ENCODE data around the gene TEKT2.

Gene TEKT2

DNA sequence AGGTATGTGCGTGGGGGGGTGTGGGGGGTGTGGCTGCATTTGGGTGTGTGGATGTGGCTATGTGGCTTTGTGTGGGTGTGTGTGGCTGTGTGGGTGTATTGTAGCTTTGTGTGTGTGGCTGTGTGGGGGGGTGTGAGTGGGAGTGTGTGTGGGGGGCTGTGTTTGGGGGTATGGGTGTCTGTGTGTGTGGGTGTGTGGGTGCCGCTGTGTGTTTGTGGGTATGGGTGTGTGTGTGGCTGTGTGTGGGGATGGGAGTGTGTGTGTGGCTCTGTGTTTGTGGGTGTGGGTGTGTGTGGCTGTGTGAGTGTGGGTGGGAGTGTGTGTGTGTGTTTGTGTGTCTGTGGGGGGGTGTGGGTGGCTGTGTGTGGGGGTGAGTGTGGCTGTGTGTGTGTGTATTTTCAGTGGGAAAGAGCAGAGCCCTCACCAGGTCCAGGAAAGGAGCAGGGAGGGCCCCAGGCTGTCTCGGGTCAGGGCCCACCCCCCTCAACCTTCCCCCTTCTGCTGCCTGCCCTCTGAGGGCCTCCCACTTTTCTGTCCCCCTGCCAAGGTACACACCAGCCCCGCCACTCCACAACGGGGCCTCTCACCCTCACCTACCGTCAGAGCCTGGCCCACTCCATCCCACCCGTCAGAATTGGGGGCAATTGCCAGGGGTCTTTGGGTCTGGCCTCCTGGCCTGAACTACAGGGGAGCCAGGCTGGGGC lies 43.1 kb downstream of the TEKT2 start:
- DNase-seq (ENCODE audit: low read depth in 1 of 2, low spot score in 1 of 2) = no peak

DNA sequence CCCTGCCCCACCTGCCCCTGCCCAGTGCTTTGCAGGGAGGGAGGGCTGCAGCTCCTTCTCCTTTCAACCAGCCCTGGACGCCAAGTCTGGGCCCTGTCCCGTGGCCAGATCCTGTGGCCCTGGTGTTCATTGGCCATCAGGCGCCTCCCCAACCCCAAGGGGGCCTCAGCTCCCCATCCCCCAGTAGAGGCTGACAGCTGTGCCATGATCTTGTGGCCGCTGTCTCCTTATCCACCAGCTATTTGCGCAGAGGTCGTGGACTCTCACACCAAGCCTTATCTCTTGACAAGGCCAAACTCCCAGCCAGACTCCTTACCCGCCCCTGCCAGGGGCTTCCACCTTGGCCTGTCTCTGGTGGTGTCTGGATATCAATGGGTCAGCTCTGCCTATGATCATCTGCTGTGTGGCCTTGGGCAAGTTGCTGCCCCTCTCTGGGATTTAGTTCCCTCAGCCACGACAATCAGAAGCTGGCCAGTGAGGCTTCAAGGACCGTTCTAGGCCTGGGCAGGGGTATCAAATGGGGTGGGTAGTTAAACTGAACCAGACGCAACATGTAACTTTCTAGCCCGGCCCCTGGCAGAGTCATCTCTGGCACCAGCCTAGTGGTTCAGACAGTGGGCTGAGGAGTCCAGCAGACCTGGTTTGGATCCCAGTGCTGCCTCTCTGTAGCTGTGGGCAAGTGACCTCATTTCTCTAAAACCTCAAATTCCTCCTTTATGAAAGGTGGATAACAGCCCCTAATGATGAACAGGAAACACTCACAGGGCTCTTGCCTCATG lies 44.4 kb downstream of the TEKT2 start:
- DNase-seq (ENCODE audit: low read depth in 1 of 2, low spot score in 1 of 2) = no peak

DNA sequence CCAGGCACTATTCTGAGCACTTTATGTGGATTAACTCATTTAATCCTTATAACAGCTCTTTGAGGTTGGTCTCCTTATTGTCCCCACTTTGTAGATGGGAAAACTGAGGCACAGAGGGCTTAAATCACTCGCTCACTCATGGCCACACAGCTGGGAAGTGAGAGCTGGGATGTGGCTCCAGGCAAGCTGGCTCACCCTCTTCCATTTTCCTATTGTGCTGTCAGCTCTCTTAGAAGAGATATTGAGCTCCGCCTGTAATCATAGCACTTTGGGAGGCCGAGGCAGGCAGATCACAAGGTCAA lies 45.0 kb downstream of the TEKT2 start:
- no peak for DNase-seq (ENCODE audit: low read depth in 1 of 2, low spot score in 1 of 2)

DNA sequence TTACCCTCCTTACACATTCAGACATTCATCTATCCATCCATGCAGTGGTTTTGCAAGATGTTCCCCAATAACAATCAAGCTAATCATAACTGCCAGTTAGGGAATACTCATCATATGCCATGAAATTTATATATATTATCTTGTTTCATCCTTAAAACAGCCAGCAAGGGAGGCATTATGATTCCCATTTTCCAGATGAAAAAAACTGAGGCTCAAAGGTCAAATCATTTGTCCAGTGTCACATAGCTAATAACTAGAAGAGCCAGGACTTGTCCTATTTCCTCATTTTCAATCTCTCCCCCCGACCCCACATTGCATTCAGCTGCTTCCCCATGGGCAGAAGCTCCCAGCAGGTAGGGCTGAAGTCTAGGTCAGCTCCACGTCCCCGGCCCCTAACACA lies 48.1 kb downstream of the TEKT2 start:
- DNase-seq (ENCODE audit: low read depth in 1 of 2, low spot score in 1 of 2) = no peak

DNA sequence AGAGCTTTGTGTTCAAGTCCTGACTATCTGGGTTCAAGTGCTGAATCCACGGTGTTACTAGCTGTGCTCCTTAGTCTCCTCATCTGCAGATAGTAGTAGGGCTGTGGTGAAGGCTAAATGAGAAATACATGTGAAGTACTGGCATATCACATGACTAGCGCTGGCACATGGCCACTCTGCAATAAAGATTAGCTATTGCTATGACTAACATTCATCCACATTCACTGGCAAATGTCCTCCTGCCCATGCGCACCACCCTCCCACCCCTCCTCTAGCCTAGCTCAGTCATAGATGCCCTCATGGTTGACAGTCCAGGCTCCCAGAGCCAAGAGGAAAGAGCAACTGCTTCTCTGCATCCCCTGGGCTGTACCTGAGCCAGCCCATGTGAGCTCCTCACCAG lies 49.6 kb downstream of the TEKT2 start:
- no peak for DNase-seq (ENCODE audit: low read depth in 1 of 2, low spot score in 1 of 2)

DNA sequence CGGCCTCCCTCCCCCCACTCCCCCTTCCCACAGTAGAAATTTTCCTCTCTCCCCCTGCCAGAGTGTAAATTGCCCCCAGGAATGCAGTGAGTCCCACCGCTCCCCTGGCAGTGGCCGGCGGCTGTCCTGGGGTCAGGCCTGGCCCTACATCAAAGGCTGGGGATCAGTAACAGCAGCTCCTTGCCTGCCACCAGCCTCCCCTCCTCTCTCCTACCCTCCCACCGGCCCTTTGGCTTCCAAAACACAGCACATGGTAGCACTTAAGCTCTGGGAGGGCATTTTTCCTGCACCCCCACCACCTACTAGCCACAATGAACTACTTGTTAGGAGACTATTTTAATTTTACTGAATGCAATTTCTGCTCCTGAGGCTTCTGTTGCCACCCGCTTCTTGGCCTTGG lies 50.1 kb downstream of the TEKT2 start:
- DNase-seq (ENCODE audit: low read depth in 1 of 2, low spot score in 1 of 2) = no peak

DNA sequence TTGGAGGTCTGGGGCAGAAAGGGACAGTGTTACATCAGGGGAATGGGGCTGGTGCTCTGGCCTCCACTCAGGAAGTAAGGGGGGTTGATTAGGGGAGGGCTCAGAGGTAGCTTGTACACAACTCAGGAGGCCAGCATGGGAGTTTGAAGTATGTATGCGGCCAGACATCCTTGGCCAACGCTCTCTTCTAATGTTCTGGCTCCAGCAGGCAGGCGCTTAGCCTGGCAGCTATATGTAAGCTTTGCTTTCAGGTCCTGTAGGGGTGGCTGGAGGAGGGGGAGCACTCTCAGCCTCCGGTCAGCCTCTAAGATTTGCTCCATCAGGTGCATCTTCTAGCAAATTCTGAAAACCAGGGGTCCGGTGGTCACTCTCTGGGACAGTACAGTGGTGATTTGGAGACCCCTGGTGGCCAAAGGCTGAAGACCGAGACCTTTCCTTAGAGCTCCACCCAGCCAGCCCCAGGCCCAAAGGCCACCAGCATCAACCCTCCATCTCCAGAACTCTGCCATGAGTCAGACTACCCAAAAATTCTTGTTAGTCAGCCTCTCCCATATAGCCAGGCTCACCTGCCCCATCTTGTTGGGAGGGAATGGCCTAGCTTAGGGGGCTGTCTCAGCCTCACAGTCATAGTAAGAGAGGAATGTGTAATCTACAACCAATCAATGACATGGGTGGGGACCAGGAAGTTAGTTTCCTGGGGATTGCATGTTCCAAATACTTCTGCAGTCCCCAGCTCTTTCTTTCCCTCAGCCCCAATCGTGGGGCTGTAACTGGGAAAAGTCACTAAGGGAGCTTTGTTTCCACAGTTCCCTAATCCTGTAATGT lies 50.8 kb downstream of the TEKT2 start:
- no peak for DNase-seq (ENCODE audit: low read depth in 1 of 2, low spot score in 1 of 2)

DNA sequence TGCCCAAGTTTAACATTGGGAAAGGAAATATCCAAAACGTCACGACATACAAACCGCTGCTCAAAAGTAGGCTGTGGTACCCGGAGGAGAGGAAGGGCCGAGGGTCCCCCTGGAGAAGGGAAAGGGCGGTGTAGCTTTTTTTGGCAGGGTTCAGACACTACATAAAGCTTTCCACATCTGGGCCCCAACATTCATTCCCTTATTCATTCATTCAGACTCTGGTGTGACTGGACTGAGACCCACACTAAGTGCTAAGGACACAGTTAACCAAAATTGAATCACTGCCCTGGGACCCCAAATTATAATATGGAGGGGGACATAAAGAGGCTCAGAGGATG lies 51.4 kb downstream of the TEKT2 start:
- no peak for DNase-seq (ENCODE audit: low read depth in 1 of 2, low spot score in 1 of 2)

DNA sequence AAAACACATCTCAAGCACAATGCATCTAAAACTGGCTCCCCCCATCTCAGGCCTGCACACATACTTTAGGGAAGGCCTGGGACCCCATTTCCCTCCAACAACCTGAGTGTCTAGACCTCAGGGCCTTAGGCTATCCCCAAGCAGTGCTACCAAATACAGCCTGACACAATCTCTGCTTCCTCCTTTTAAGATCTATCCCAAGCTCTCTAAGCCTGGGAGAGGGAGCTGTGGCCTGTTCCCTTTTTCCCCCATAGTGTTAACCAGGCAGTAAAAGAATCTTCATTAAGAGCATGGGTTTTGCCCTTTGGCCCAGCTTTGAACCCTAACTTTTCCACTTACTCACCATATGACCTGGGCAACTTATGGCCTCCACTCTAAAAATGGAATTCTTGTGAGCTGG lies 51.9 kb downstream of the TEKT2 start:
- no peak for DNase-seq (ENCODE audit: low read depth in 1 of 2, low spot score in 1 of 2)

DNA sequence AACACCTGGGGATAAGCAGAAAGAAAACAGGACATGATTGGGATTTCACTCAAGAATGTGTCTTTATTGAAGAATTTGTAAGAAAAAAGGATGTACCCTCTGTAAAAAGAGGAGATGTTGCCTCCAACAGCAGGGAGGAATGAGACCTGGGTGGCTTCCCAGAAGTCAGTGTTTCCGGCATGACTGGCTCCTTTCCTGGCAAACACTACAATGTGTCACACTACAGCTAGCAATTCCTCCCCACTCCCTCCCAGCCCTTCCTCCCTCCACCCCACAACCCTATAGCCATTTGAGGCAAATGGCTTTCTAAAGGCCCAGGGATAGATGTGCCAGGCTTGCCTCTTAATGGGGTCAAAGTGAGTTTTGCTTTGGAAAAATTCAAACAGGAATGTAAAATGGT lies 52.6 kb downstream of the TEKT2 start:
- DNase-seq (ENCODE audit: low read depth in 1 of 2, low spot score in 1 of 2) = no peak

DNA sequence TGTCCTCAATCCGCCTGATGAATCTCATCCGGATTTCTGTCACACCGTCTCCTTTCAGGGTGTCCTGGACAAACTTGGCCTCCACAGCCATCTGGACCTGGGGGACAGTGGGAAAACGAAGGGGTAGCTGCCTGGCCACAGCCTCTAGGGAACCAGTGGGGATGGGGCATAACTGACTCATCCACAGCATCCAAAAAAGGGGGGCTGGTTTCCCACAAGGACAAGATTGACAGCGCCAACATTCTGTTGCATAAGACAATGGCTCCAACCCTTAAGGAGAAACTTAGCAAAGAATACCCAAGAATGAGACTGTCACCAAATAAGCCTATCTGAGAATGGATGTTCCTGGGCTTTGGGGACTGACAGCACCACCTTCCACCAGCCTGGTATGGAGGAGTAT lies 53.3 kb downstream of the TEKT2 start:
- no peak for DNase-seq (ENCODE audit: low read depth in 1 of 2, low spot score in 1 of 2)

DNA sequence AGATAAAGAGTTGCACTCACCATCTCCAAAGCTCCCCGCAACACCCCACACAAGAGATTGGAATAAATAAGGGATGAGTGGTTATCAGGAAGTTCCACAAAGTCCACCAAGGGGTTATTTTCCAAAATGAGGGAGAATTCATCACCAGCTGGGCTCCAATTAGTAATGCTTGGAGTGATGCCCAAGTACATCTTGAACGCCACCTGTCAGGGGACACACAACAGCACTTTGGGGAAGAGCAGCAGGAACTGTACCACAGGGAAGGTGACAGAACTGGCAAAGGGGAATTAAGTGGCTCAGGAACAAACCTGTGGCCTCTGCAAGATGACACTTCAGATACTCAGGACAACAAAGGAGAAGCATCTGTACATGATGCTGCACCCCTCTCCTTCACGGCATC lies 53.9 kb downstream of the TEKT2 start:
- no peak for DNase-seq (ENCODE audit: low read depth in 1 of 2, low spot score in 1 of 2)
